GM21825 (cell line): Measurements from ENCODE around the gene NRXN3.

Source experiments
- ATAC-seq: cut with Tn5 transposase; IDR thresholded peaks from one replicate; pipeline ENCODE4 v1.9.1; 2021; ENCODE audit warnings: mild to moderate bottlenecking, moderate library complexity; ENCODE audit not compliant: unreplicated experiment

The NRXN3 gene

GRCh38 chr14:79487632-79488031 is 1317.5 kb downstream of the NRXN3 start:
- no peak for ATAC-seq

GRCh38 chr14:79491161-79491560 is 1321.0 kb downstream of the NRXN3 start:
- no peak for ATAC-seq

GRCh38 chr14:79493081-79493645 is 1323.0 kb downstream of the NRXN3 start:
- ATAC-seq: no peak

- no peak for ATAC-seq
Measured at GRCh38 chr14:79496701-79497100, 1326.5 kb downstream of the NRXN3 start.

- ATAC-seq: no peak
Measured at GRCh38 chr14:79500489-79500888, 1330.3 kb downstream of the NRXN3 start.

GRCh38 chr14:79502136-79502750 is 1332.1 kb downstream of the NRXN3 start:
- ATAC-seq: no peak

- no peak for ATAC-seq
Measured at GRCh38 chr14:79502751-79503148, 1332.6 kb downstream of the NRXN3 start.

GRCh38 chr14:79510659-79511058 is 1340.5 kb downstream of the NRXN3 start:
- ATAC-seq: no peak

GRCh38 chr14:79511146-79511545 is 1341.0 kb downstream of the NRXN3 start:
- no peak for ATAC-seq

GRCh38 chr14:79513446-79513845 is 1343.3 kb downstream of the NRXN3 start:
- ATAC-seq: no peak

GRCh38 chr14:79514700-79515099 is 1344.5 kb downstream of the NRXN3 start:
- ATAC-seq: no peak

GRCh38 chr14:79515158-79515557 is 1345.0 kb downstream of the NRXN3 start:
- ATAC-seq: no peak

GRCh38 chr14:79516009-79516408 is 1345.8 kb downstream of the NRXN3 start:
- no peak for ATAC-seq

- no peak for ATAC-seq
Measured at GRCh38 chr14:79525416-79525815, 1355.2 kb downstream of the NRXN3 start.

- no peak for ATAC-seq
Measured at GRCh38 chr14:79528828-79529416, 1358.7 kb downstream of the NRXN3 start.

GRCh38 chr14:79530555-79530954 is 1360.4 kb downstream of the NRXN3 start:
- no peak for ATAC-seq

GRCh38 chr14:79534703-79535353 is 1364.7 kb downstream of the NRXN3 start:
- no peak for ATAC-seq

GRCh38 chr14:79540394-79540793 is 1370.2 kb downstream of the NRXN3 start:
- ATAC-seq: no peak

GRCh38 chr14:79542121-79542520 is 1371.9 kb downstream of the NRXN3 start:
- no peak for ATAC-seq

GRCh38 chr14:79543348-79543747 is 1373.2 kb downstream of the NRXN3 start:
- no peak for ATAC-seq

GRCh38 chr14:79543967-79544697 is 1374.0 kb downstream of the NRXN3 start:
- no peak for ATAC-seq
